OCI-LY1 (cell line): Measurements from ENCODE around the gene ATP6V0E1.

Experiments
- CTCF ChIP-seq: fragments of 200-600 bp; sonication (generic), shearing (Covaris generic); IDR thresholded peaks from 2 replicates; pipeline ENCODE4 v1.5.1; 2017; ENCODE audit warnings: mild to moderate bottlenecking, antibody characterized with exemption, low read length, moderate library complexity, mixed read lengths
- EZH2 ChIP-seq: fragments of 200-600 bp; sonication (generic), shearing (Covaris generic); IDR thresholded peaks from 2 replicates; pipeline ENCODE4 v1.8.0; 2017; ENCODE audit warnings: borderline replicate concordance, mixed run types, mild to moderate bottlenecking, antibody characterized with exemption, low read length, moderate library complexity, mixed read lengths

GRCh38 chr5:173014671-173015070 is 31.1 kb downstream of the ATP6V0E1 start:
- no peak for TF ChIP-seq CTCF
- no peak for TF ChIP-seq EZH2
